ENCODE measurements around the gene GMPPA. TPM values are rescaled to one million over a fixed set of nuclear protein-coding genes. Genes with fewer than 3 reads are reported as not detected.

Gene GMPPA
- total and polyA plus RNA-seq, 2 experiments from 2014 or later: 67.8 to 76.5 TPM

DNA sequence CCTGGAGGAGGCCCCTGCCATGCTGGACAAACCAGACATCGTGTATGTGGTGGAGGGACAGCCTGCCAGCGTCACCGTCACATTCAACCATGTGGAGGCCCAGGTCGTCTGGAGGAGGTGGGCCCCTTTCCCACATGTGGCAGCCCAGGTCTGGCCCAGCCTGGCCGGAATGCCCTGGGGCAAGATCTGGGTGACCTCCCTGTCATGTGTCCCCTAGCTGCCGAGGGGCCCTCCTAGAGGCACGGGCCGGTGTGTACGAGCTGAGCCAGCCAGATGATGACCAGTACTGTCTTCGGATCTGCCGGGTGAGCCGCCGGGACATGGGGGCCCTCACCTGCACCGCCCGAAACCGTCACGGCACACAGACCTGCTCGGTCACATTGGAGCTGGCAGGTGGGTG is 25.2 kb upstream of the GMPPA start:
- no peak for DNase-seq (ENCODE audit: low spot score)
- Histone ChIP-seq H3K27me3 (no peaks in the 10 kb centered on the region), H3K9me2 (replicated peaks; ENCODE audit: insufficient read depth) (no peaks in the 10 kb centered on the region), H2AFZ (no peak overlapping the region), H3K4me1 (ENCODE audit: insufficient read depth) (peaks cover 5% of the 10 kb centered on the region), H3K4me3 (no peak overlapping the region), H3K36me3 (replicated peaks; ENCODE audit: insufficient read depth, low read depth) (no peaks in the 10 kb centered on the region), H3K79me2 (no peaks in the 10 kb centered on the region), H3K27ac (no peak overlapping the region), H4K20me1 (ENCODE audit: insufficient read depth, poor library complexity, severe bottlenecking) (no peaks in the 10 kb centered on the region), H3K4me2 (no peak overlapping the region), H3K9me3 (ENCODE audit: low read depth) (no peaks in the 10 kb centered on the region)
- TF ChIP-seq EZH2phosphoT487 (IDR thresholded peaks at IDR 0.05; ENCODE audit: low read depth, severe bottlenecking, unreplicated experiment): no peak
- TF ChIP-seq EZH2 (IDR thresholded peaks at IDR 0.05; ENCODE audit: borderline replicate concordance): no peak
- TF ChIP-seq, protein P1, sequence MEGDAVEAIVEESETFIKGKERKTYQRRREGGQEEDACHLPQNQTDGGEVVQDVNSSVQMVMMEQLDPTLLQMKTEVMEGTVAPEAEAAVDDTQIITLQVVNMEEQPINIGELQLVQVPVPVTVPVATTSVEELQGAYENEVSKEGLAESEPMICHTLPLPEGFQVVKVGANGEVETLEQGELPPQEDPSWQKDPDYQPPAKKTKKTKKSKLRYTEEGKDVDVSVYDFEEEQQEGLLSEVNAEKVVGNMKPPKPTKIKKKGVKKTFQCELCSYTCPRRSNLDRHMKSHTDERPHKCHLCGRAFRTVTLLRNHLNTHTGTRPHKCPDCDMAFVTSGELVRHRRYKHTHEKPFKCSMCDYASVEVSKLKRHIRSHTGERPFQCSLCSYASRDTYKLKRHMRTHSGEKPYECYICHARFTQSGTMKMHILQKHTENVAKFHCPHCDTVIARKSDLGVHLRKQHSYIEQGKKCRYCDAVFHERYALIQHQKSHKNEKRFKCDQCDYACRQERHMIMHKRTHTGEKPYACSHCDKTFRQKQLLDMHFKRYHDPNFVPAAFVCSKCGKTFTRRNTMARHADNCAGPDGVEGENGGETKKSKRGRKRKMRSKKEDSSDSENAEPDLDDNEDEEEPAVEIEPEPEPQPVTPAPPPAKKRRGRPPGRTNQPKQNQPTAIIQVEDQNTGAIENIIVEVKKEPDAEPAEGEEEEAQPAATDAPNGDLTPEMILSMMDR (IDR thresholded peaks at IDR 0.05; ENCODE audit: poor library complexity): no peak
- 90% methylated on average over 15 of the region's 18 CpGs for WGBS (ENCODE audit: low lambda C conversion rate, missing lambda C conversion rate)

DNA sequence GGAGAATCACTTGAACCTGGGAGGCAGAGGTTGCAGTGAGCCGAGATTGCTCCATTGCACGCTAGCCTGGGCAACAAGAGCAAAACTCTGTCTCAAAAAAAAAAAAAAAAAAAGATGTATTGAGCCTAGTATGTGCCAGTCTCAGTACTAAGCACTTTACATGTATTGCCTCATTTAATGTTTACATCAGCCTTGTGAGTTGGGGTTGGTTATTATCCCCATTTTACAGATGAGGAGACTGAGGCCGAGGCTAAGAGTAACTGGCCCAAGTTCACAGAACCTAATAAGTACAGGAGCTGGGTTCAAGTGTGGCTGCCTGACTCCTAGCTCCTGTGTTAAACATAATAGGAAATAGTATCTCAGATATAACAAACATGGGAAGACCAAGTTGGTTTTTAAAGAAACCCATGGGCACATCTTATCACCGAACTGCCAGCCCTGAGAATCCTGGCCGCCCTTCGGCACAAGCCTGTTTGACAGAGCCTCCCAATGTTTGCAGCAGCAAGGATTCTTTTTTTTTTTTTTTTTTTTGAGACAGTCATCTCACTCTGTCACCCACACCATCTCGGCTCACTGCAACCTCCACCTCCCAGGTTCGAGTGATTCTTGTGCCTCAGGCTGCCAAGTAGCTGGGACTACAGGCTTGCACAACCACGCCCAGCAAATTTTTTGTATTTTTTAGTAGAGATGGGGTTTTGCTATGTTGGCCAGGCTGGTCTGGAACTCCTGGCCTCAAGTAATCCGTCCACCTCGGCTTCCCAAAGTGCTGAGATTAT is 24.2 kb upstream of the GMPPA start:
- WGBS (ENCODE audit: low lambda C conversion rate, missing lambda C conversion rate): 80% methylated on average over 11 of the region's 11 CpGs
- H3K27ac ChIP-seq: no peak overlapping the region

DNA sequence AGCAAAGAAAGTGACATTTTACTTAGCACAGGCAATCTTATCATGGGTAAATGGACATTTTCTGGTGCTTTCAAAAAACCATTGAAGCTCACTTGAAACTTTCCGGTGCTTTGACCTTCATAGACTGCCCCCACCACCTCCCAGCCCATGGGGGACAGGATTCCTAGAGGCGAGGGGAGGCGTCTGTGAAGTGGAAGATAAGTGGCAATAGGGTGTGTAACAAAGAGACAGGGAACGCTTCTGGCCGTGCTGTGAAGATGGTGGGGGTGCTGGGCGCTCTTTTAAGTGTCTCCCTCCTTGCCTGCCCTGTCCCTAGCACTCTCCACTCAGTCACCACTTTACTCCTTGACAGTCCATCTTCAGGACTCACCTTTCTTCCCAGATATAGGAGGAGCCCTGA is 23.4 kb upstream of the GMPPA start:
- no peak for TF ChIP-seq EZH2 (IDR thresholded peaks at IDR 0.05; ENCODE audit: borderline replicate concordance)
- TF ChIP-seq EZH2phosphoT487 (IDR thresholded peaks at IDR 0.05; ENCODE audit: low read depth, severe bottlenecking, unreplicated experiment): no peak
- TF ChIP-seq, protein P1 (IDR thresholded peaks at IDR 0.05; ENCODE audit: poor library complexity): no peak
- 62% methylated on average over 6 of the region's 6 CpGs for WGBS (ENCODE audit: low lambda C conversion rate, missing lambda C conversion rate)
- no peak overlapping the region for H3K4me3 ChIP-seq

More for the DNA sequence above, 24.2 kb upstream of the GMPPA start:
- no peaks in the 10 kb centered on the region for H4K20me1 ChIP-seq (ENCODE audit: insufficient read depth, poor library complexity, severe bottlenecking)
- DNase-seq (ENCODE audit: low spot score): no peak
- H2AFZ ChIP-seq: no peak overlapping the region
- TF ChIP-seq EZH2phosphoT487 (IDR thresholded peaks at IDR 0.05; ENCODE audit: low read depth, severe bottlenecking, unreplicated experiment) (no peak), EZH2 (IDR thresholded peaks at IDR 0.05; ENCODE audit: borderline replicate concordance) (no peak)
- TF ChIP-seq, protein P1 (IDR thresholded peaks at IDR 0.05; ENCODE audit: poor library complexity): no peak
- no peaks in the 10 kb centered on the region for H3K27me3 ChIP-seq
- no peaks in the 10 kb centered on the region for H3K36me3 ChIP-seq (replicated peaks; ENCODE audit: insufficient read depth, low read depth)
- no peaks in the 10 kb centered on the region for H3K9me3 ChIP-seq (ENCODE audit: low read depth)
- no peak overlapping the region for H3K4me2 ChIP-seq
- no peak overlapping the region for H3K4me3 ChIP-seq
- no peaks in the 10 kb centered on the region for H3K9me2 ChIP-seq (replicated peaks; ENCODE audit: insufficient read depth)
- no peaks in the 10 kb centered on the region for H3K79me2 ChIP-seq
- peaks cover 5% of the 10 kb centered on the region for H3K4me1 ChIP-seq (ENCODE audit: insufficient read depth)

More for the DNA sequence above, 23.4 kb upstream of the GMPPA start:
- Histone ChIP-seq H3K4me1 (ENCODE audit: insufficient read depth) (peaks cover 5% of the 10 kb centered on the region), H3K36me3 (replicated peaks; ENCODE audit: insufficient read depth, low read depth) (no peaks in the 10 kb centered on the region), H2AFZ (no peak overlapping the region), H3K79me2 (no peaks in the 10 kb centered on the region), H3K4me2 (no peak overlapping the region), H4K20me1 (ENCODE audit: insufficient read depth, poor library complexity, severe bottlenecking) (no peaks in the 10 kb centered on the region), H3K9me2 (replicated peaks; ENCODE audit: insufficient read depth) (no peaks in the 10 kb centered on the region), H3K27ac (no peak overlapping the region), H3K27me3 (no peaks in the 10 kb centered on the region), H3K9me3 (ENCODE audit: low read depth) (no peaks in the 10 kb centered on the region)
- DNase-seq (ENCODE audit: low spot score): no peak
